Stimulated activated CD4-positive, alpha-beta T cell treated with anti-CD3 and anti-CD28 coated beads, TNF-alpha, amount 100 ng/mL, for 4 hours (primary cell): ENCODE data around the gene ATP6V0E1.
A peak's percentile ranks its signal among the peaks of the same experiment; 100 is the strongest.
"Not testable (repeated sequence)": the region's sequence is repeated elsewhere in the genome, so short reads cannot be mapped to it uniquely, and the experiment has no call there.

ENCODE experiments used
- DNase-seq, 3 experiments: peaks; one replicate each; pipeline ENCODE4 v3.0.0-alpha.2; 2020; ENCODE audit warnings: low read depth in 3 of 3

The ATP6V0E1 gene

DNA sequence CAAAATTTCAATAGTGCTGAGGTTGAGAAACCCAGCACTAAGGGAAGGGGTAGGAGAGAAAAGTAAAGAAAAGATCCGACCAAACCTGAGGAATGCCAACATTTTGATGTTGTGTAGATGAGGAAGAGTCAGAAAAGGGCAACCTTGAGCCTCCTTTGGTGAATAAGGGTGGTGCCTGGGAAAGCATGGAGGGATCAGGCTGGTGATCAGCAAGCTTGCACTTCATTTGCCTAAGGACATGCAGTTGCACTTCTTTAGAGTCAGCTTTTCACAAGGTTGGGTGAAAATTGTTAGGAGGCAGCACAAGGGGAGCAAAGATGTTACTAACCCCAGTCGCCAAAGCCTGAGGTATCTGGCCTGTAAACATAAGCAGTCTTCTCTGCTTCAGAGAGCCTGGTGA lies 20.4 kb downstream of the ATP6V0E1 start:
- no peak for DNase-seq

DNA sequence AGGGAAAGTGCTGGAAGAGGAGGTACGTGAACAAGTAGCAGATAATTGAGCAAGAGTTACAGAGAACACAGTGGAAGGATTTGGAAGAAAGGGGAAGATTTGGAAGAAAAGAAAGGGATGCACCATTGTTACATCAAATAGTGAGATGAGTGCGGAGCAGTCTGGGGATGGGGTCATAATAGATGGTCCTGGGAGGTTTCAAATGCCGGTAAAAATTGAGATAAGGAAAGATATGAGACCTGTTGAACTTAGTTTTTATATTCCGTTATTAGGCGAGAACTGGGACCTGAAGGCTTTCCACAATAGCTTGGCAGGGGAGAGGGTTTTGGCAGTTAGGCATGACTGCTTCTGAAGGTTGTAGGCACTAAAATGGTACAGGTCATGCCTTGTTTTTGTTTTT lies 20.9 kb downstream of the ATP6V0E1 start:
- DNase-seq, result no peak

DNA sequence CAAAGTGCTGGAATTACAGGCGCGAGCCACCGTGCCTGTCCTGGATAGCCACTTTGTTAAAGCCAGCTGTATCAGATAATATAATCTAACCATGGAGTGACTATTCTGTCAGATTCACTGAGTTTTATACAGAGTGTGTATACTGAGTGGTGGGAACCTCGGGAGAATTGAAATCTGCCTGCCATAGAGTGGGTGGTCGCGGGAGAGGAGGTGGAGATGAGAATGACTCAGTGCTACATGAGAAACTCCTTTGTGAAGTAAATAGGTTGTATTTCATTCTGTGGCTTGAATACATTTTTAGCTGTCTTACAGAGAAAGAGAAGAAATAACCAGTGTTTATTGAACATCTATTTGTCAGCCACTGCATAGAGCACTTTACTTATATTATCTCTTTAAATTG lies 26.4 kb downstream of the ATP6V0E1 start:
- peak in 1 of 3 experiments; percentile 5 for DNase-seq

DNA sequence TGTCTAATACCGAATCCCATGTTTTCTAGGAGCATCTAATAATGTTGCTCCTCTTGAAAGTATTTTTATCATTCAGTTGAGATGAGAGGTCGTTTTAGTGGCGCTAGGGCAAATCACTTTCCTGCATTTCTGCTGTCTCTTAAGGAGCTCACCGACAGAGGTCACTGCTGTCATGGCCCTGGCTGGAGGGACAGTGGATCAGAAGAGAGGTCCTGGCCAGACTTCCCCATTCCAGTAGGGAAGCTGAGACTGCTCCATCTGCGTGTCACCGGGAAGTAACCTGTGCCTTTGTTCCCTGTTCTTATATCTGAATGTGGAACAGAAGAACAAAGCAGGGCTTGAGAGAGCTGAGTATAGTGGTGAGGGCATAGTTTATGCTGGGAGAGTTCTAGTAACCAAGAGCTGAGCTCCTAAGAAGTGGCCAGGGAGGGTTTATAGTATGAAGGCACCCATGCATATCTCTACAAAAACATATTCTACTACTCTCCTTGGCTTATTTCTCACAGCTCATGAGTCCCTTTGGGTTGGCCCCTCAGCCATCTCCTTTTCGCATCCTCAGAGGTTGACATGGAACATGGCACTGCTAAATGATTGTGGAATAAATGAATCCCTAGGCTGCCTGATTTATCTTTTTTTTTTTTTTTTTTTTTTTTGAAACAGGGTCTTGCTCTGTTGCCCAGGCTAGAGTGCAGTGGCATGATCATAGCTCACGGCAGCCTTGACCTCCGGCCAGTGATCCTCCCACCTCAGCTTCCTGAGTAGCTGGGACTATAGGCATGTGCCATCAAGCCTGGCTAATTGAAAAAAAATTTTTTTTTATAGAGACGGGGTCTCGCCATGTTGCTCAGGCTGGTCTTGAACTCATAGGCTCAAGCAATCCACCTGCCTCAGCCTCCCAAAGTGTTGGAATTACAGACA lies 27.2 kb downstream of the ATP6V0E1 start:
- no peak for DNase-seq

DNA sequence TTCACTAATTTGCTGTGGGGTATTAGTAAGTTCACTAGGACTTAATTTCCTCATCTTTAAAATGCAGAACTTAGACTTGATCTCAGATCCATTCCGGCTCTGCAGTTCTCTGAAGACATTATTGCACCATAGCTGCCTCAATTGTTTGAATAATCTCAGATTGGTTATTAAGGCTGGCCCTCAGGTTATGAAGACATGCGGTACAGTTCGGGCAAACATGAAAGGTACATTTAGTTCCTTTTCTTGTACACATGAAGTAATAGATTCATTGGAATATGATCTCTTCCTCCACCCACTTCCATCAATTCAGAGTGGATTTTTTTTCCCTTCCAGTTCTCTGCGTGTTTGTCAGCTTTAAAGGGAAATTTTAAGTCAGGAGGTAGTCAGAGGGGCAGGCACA lies 28.0 kb downstream of the ATP6V0E1 start:
- no peak for DNase-seq

DNA sequence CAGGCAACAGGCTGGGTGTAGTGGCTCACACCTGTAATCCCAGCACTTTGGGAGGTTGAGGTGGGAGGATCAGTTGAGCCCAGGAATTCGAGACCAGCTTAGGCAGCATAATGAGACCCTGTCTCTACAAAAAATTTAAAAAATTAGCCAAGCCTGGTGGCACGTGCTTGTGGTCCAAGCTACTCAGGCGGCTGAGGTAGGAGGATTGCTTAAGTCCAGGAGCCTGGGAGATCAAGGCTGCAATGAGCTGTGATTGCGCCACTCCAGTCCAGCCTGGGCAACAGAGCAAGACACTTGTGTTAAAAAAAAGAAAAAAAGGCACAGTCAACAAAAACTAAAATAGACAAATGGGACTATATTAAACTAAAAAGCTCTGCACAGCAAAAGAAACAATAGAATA lies 29.3 kb downstream of the ATP6V0E1 start:
- no peak for DNase-seq

DNA sequence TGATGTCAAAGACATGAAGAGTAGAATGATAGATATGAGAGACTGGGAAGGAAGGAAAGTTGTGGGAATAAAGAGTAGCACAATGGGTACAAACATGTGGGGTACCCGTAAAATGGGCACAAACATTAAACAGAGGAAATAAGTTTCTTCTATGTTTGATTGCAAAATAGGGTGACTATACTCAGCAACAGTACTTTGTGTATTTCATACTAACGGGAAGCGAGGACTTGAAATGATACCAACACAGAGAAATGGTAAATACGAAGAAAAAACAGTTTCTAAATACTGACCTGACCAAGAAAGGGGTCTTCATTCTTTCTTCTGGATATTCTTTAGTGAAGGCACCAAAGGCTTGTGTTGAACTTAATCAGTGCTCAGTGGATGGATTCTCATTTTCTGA lies 31.1 kb downstream of the ATP6V0E1 start:
- DNase-seq, result no peak

DNA sequence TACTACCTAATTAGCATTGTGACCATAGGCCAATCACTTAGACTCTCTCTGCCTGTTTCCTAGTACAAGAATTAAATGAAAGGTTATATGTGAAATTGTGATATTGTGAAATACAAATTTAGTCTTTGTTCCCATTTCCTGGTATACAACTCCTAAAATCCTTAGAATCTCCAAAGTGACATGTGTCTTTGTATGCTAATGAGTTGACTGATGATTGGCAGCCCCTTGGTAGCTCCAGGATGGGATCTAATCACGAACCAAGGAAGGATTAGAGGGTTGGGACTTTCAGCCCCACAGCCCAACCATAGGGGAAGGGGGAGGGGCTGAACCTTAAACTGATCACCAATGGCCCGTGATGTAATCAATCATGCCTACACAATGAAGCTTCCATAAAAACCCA lies 31.6 kb downstream of the ATP6V0E1 start:
- no peak for DNase-seq

DNA sequence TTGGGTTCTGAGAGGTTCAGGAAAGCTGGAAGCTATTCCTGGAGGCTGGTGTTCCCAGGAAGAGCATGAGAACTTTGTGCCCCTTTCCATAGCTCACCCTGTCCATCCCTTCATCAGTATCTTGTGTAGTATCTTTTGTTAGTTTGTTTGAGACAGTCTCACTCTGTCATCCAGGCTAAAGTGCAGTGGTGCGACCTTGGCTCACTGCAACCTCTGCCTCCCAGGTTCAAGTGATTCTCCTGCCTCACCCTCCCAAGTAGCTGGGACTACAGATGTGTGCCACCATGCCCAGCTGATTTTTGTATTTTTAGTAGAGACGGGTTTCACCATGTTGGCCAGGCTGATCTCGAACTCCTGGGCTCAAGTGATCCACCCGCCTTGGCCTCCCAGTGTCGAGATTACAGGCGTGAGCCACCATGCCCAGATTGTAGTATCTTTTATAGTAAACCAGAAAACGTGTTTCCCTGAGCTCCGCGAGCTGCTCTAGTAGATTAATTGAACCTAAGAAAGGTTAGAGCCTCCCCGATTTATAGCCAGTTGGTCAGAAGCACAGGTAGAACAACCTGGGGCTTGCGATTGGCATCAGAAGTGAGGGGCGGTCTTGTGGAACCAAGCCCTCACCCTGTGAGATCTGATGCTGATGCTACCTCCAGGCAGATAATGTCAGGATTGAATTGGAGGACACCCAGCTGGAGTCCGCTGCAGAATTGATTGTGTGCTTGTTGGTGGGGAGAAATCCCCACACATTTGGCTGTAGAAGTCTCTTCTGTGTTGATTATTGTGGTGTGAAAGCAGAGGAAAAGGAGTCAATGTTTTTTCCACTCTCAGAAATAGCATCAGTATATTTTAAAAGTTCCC lies 32.3 kb downstream of the ATP6V0E1 start:
- DNase-seq, result no peak

DNA sequence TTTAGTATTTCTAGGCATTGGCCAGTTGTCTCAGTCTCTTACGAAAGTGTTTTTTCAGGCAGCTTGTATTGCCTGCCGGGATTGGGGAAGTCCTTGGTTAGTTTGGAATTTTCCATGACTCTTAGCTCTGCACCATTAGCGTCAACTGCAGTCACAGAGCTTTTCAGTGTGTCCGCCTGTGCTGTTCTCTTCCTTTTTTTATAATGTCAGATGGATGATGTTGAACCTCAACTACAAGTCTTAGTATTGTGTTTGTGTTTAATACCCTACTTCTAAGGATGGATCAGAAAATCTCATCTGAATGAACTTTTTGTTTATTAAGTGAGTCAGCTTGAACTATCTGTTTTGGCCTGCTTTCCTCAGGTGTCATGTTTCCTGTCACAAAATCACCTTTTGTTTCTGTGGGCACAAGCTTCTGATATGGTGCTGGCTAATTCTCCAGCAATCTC lies 33.1 kb downstream of the ATP6V0E1 start:
- DNase-seq, result no peak

DNA sequence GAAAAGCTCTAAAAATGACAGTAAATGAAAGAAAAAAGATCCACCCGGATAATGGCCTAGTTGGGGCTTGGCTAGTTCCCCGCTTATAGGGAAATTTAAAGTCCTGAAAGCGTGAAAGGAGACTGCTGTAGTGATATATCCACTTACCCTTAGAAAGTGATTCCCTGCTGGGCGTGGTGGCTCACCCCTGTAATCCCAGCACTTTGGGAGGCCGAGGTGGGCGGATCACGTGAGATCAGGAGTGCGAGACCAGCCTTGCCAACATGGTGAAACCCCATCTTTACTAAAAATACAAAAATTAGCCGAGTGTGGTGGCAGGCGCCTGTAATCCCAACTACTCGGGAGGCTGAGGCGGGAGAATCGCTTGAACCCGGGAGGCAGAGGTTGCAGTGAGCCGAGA lies 33.5 kb downstream of the ATP6V0E1 start:
- not testable (repeated sequence) for DNase-seq

DNA sequence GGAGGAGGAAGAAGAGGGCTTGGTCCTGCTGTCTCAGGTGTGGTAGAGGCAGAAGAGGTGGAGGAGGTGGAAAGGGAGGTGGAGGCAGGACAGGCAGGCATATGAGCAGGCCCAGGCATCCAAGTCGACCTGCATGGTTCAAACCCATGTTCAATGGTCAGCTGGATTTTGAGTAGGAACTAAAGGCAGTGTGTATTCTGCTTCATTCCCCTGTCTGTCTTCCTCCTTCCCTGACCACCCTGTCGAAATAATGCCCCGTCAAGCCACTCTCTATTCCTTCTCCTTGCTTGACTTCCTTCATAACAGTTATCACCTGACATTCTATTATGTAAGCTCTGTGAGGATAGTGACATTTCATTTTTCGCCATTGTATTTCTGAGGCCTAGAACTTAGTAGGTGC lies 34.8 kb downstream of the ATP6V0E1 start:
- no peak for DNase-seq

DNA sequence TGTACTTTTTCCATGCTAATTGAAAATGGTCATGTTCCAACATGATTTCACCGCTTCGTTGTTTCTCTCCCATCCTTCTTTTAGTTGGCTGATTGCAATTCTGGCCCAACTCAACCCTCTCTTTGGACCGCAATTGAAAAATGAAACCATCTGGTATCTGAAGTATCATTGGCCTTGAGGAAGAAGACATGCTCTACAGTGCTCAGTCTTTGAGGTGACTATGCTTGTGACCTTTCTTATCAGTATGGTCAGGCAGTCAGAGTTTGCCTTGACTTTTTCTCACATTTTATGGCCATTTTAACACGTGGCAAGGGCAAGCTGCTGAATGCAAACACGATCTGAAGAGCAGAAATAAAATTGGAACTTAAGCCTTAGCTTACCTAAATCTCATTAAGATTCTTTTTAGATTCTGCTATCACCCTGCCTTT lies 36.6 kb downstream of the ATP6V0E1 start:
- DNase-seq, result no peak

DNA sequence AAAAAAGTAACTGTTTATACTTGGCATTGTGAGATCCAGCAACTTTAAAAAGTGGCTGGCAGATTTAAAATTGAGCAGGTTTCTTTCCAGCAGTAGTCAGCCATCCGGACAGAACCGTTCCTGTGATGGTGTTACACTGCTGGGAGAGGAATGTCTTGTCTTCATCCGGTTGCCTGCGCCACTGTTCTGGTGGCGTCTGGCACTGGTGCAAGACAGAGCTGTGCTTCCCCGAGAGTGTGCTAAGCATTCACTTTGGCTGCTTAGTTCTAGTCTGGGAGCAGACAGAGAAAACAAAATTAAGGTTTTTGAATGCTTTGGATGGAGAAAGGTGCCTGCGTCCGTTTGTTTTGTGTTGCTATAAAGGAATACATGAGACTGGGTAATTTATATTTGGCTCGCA lies 37.1 kb downstream of the ATP6V0E1 start:
- DNase-seq, result no peak

DNA sequence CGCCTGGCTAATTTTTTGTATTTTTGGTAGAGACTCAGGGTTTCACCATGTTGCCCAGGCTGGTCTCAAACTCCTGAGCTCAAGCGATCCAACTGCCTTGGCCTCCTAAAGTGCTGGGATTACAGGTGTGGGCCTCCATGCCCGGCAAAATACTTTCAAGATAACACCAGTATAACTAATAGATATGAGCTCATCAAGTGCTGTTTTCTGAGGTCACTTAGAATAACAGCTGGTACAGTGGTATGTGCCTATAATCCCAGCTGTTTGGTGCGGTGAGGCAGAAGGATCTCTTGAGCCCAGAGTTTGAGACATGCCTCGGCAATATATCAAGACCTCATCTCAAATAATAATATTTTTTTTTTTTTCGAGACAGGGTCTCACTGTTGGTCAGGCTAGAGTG lies 42.1 kb downstream of the ATP6V0E1 start:
- no peak for DNase-seq

DNA sequence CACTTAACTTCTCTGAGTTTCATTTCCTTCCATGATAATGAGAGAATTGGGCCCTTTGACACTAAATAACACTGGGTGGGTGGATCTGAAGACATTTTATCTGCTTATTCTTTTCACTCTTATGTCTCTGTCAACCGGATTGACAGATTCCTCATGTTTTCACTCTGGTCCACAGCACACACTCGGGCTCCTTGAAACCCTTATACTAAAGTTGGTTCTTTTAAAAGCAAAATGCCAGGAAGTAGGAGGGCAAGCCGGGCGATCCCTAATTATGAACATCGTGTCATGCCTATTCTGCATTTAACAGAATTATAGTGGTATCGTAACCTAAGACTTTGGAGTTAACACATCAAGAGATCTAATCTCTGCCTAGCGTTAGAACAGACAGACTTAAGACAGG lies 44.3 kb downstream of the ATP6V0E1 start:
- DNase-seq, result no peak

DNA sequence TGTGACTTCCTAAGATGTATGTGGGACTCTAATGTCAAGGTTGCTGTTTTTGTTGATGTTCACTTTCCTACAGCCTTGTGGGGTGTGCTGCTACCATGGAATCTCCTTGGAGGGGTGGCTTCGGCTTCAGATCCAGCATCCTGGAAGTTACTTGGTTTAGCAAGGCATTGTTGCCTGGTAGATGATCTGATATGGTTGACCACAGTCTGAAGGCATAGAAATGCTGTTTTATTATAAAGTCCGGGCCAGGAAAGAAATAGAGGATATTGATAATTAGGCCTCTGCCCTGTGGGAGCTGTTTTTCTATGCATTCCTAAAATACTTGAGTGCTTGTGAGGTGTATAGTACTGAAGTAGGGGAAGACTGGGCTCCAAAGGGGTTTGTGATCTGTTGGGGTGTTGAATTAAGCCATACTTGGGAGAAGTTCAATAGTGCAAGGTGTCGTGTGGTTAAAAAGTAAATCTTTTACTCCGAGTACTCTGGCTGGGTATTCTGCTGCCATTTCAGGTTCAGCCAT lies 45.3 kb downstream of the ATP6V0E1 start:
- no peak for DNase-seq

DNA sequence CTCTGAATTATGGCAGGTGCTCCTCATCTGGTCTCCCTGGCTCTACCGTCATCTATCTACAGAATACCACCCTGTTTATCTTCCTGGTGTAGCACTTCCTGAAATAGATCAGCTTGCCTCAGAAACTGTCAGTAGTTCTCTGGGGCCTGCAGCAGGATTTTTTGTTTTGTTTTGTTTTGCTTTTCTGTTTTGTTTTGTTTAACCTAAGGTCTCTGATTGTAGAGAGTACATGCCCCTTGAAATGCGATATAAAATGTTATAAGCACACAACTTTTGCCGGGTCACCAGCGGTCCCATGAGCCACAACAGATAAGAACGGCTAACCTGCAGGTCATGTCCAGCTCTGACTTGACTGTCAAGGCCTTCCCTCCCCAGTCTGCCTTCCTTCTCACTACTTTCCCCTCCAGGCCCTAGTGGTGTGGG lies 45.9 kb downstream of the ATP6V0E1 start:
- no peak for DNase-seq

DNA sequence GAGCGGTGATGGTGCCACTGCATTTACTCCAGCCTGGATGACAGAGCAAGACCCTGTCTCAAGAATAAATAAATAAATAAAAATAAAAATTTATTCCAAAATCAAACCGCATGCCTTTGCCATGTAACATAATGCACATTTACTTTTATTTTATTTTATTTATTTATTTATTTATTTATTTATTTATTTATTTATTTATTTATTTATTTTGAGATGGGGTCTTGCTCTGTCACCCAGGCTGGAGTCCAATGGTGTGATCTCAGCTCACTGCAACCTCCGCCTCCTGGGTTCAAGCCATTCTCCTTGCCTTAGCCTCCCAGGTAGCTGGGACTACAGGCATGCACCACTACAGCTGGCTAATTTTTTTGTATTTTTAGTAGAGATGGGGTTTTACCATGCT lies 48.5 kb downstream of the ATP6V0E1 start:
- DNase-seq, result not testable (repeated sequence)

DNA sequence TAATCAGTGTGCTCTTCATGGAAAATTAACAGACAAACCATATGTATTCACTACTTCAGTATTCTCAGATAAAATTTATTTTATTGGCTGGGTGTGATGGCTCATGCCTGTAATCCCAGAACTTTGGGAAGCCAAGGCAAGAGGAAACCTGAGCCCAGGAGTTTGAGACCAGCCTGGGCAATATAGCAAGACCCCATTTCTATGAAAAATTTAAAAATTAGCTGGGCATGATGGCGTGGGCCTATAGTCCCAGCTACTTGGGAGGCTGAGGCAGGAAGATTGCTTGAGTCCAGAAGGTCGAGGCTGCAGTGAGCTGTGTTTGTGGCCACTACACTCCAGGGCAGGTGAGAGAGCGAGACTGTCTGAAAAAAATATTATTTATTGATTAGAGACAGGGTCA lies 49.2 kb downstream of the ATP6V0E1 start:
- DNase-seq, result no peak

DNA sequence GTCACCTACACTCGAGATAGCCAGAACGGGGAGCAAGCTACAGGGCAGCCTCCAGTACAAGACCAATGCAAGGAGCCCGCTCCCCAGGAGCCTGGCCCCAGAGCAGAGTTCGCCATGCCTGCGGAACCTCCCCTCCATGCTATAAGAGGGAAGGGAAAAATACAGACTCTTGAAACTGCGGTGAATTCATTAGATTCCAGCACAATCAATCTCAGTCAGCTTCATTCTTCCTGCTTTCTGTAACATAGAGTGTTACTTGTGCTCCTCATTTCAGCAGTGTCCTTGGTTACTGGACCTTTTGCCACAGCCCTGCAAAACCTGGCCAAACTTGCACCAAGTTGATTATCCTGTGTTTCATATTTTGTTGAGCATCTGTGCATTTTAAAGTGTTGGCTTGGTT lies 50.4 kb downstream of the ATP6V0E1 start:
- no peak for DNase-seq

DNA sequence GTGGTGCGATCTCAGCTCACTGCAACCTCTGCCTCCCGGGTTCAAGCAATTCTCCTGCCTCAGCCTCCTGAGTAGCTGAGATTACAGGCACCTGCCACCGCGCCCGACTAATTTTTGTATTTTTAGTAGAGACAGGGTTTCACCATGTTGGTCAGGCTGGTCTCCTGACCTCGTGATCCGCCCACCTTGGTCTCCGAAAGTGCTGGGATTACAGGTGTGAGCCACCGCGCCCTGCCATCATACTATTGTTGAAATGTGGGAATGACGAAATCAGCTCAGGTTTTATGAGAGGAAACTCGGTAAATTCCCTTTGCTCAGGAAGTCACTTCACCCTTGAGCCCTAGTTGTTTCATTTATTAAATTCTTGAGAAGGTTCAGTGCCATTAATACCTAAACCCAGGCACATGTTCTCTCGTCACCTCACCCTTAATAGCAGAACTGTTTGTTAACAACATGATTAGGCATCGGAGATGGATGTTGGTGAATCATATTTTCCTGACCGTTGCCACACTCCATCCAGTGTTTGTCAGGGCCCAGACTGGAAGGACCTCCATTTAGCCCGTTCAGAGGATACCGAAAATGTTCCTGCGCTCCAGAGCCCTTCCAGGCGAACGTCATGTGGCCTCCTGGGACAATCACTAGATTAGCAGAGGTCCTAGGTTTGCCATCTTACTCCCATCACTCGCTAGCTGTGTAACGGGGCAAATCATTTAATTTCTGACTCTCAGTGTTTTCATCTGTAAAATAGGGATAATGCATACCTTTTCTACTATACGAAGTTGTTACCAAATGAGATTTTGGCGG lies 52.5 kb downstream of the ATP6V0E1 start:
- DNase-seq, result peak in 1 of 3 experiments; percentile 8
